AG04449 (cell line): Measurements from ENCODE around the gene FUT2.

Source experiments
- CTCF ChIA-PET: fragments of 350-600 bp; formaldehyde crosslinking; extraction: SDS; loops from one replicate; lab custom pipeline; 2021; ENCODE audit warnings: antibody characterized with exemption; lab: Yijun Ruan, JAX
- POLR2A ChIA-PET: fragments of 400-600, 350-600 bp; formaldehyde crosslinking; extraction: SDS; loops from one replicate; lab custom pipeline; 2020; ENCODE audit warnings: antibody characterized with exemption, inconsistent platforms; lab: Yijun Ruan, JAX
- DNase-seq: peaks from one replicate; pipeline ENCODE4 v3.0.0-alpha.2; 2010; ENCODE audit warnings: low read depth, low spot score
- H3K4me3 ChIP-seq: 2 replicates; pipeline ENCODE4 v1.5.1; 2011; ENCODE audit warnings: low read depth, mild to moderate bottlenecking, control low read depth, low read length
- TF ChIP-seq, protein P1 (sequence below): IDR thresholded peaks from one replicate; pipeline ENCODE4 v1.5.1; 2011; ENCODE audit warnings: mild to moderate bottlenecking, moderate library complexity, low read length, control low read depth, inconsistent platforms; ENCODE audit not compliant: insufficient read depth; ENCODE audit errors: missing control alignments

Gene FUT2

GRCh38 chr19:48668761-48669160 lies 27.0 kb upstream of the FUT2 start:
- no peak for DNase-seq
- POLR2A ChIA-PET, result no interaction called here
- TF ChIP-seq, protein P1, sequence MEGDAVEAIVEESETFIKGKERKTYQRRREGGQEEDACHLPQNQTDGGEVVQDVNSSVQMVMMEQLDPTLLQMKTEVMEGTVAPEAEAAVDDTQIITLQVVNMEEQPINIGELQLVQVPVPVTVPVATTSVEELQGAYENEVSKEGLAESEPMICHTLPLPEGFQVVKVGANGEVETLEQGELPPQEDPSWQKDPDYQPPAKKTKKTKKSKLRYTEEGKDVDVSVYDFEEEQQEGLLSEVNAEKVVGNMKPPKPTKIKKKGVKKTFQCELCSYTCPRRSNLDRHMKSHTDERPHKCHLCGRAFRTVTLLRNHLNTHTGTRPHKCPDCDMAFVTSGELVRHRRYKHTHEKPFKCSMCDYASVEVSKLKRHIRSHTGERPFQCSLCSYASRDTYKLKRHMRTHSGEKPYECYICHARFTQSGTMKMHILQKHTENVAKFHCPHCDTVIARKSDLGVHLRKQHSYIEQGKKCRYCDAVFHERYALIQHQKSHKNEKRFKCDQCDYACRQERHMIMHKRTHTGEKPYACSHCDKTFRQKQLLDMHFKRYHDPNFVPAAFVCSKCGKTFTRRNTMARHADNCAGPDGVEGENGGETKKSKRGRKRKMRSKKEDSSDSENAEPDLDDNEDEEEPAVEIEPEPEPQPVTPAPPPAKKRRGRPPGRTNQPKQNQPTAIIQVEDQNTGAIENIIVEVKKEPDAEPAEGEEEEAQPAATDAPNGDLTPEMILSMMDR, result no peak
- CTCF ChIA-PET, result interaction anchor here (1.3 kb wide), 1 partner anchor 9 kb away, joined by 4 read pairs; no protein-coding TSS in a partner anchor
- H3K4me3 ChIP-seq, result no peak overlapping the region

DNA sequence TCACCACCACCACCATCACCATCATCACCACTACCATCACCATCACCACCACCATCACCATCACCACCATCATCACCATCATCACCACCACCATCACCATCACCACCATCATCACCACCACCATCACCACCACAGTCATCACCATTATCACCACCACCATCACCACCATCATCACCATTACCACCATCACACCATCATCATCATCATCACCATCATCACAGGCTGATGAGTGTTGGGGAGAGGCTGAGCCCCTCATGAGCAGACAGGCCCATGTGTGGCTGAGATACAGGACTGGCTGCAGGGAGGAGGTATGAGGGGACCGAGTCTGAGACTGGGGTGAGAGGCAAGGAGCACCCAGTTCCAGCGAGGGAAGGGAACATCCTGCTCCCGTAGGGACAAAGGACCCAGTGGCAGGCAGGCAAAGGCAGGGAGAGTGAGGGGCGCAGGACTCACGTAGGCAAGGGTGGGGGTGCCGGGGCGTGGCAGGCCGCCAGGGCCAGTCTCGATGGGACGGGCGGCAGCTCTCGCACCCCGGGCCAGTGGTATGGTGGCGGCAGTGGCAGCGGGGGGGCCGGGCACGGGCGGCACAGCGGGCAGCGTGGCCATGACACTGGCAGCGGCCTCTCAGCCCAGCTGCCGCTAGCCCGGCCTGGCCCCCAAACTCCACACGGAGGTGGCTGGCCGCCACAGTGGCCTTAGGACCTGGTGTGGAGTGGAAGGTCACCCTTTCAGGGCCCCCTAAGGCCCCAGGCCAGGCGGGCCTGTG lies 25.7 kb upstream of the FUT2 start:
- no peak overlapping the region for H3K4me3 ChIP-seq
- ChIA-PET CTCF (interaction anchor here (8.5 kb wide), 1 partner anchor 25 kb away, joined by 40 read pairs; the partner anchor contains the start of gene CA11), POLR2A (no interaction called here)
- TF ChIP-seq, protein P1, result no peak
- no peak for DNase-seq

GRCh38 chr19:48670699-48671445 lies 24.9 kb upstream of the FUT2 start:
- ChIA-PET POLR2A (no interaction called here), CTCF (interaction anchor here (1.3 to 8.5 kb wide), 2 partner anchors 25 to 28 kb away, joined by 4 to 40 read pairs; partner anchors contain the start of gene CA11)
- no peak for DNase-seq
- TF ChIP-seq, protein P1, result no peak
- no peak overlapping the region for H3K4me3 ChIP-seq

- DNase-seq, result no peak
- TF ChIP-seq, protein P1, result no peak
- H3K4me3 ChIP-seq, result no peak overlapping the region
- POLR2A ChIA-PET, result no interaction called here
- CTCF ChIA-PET, result interaction anchor here (1.3 to 8.5 kb wide), 3 partner anchors 10 to 28 kb away, joined by 4 to 40 read pairs (median 6); partner anchors contain the start of gene CA11
These were observed 24.2 kb upstream of the FUT2 start for GRCh38 chr19:48671446-48671995.

DNA sequence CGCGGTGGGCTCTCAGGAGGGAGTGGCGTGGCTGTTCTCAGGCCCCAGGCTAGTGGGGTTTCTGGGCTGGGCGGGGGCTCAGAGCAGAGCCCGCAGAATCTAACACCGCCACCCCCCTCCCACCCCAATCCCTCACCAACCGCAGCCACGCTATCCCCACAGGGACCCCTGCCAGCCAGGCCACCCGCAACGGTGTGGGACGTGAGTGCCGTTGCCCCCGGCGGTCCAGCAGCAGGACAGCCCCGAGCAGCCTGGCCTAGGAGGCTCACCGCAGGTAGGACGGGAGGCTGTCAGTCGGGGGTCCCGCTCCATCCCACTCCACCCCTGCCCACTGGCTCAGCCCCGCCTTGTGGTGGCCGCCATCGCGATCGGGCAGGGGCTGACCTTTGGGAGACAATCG lies 22.8 kb upstream of the FUT2 start, which contains the start of gene NTN5:
TSS of gene NTN5 (minus strand) at position 24 of the 400 bp plus-strand sequence. CDS start 2,031 bp downstream, outside the sequence.
- no peak within 1 kb of the TSS for H3K4me3 ChIP-seq
- TF ChIP-seq, protein P1, result no peak
- CTCF ChIA-PET, result interaction anchor here (3.2 to 8.5 kb wide), 5 partner anchors 9 to 169 kb away, joined by 24 to 58 read pairs (median 53); partner anchors contain the start of gene CA11
- DNase-seq, result no peak
- POLR2A ChIA-PET, result no interaction called here
